HG02588 (cell line): ENCODE data around the gene ZFAND2A.
"Not testable (repeated sequence)": the region's sequence is repeated elsewhere in the genome, so short reads cannot be mapped to it uniquely, and the experiment has no call there.

Experiments
- ATAC-seq: cut with Tn5 transposase; IDR thresholded peaks from one replicate; pipeline ENCODE4 v1.9.1; 2021; ENCODE audit warnings: mild to moderate bottlenecking, moderate library complexity; ENCODE audit not compliant: unreplicated experiment

ZFAND2A gene

GRCh38 chr7:1154172-1154739 is 5.7 kb downstream of the ZFAND2A start:
- ATAC-seq = no peak

GRCh38 chr7:1152492-1152891 is 7.5 kb downstream of the ZFAND2A start:
- no peak for ATAC-seq

- ATAC-seq = no peak
Observed at GRCh38 chr7:1151653-1152425, 8.2 kb downstream of the ZFAND2A start.

GRCh38 chr7:1151156-1151555 is 8.8 kb downstream of the ZFAND2A start:
- no peak for ATAC-seq

- ATAC-seq = no peak
Observed at GRCh38 chr7:1150400-1151002, 9.5 kb downstream of the ZFAND2A start.

GRCh38 chr7:1149351-1149794 is 10.6 kb downstream of the ZFAND2A start:
- ATAC-seq = no peak

- not testable (repeated sequence) for ATAC-seq
Observed at GRCh38 chr7:1147873-1148272, 12.1 kb downstream of the ZFAND2A start.

GRCh38 chr7:1144269-1144771 is 15.7 kb downstream of the ZFAND2A start:
- ATAC-seq = no peak

- ATAC-seq = not testable (repeated sequence)
Observed at GRCh38 chr7:1143031-1143430, 17.0 kb downstream of the ZFAND2A start.

- ATAC-seq = no peak
Observed at GRCh38 chr7:1142051-1142635, 17.9 kb downstream of the ZFAND2A start.

GRCh38 chr7:1141651-1142050 is 18.3 kb downstream of the ZFAND2A start:
- ATAC-seq = no peak

GRCh38 chr7:1140476-1141104 is 19.4 kb downstream of the ZFAND2A start:
- ATAC-seq = no peak

GRCh38 chr7:1137517-1138167 is 22.4 kb downstream of the ZFAND2A start:
- peak; percentile 58 for ATAC-seq

- no peak for ATAC-seq
Observed at GRCh38 chr7:1136841-1137516, 23.0 kb downstream of the ZFAND2A start.

GRCh38 chr7:1134951-1135350 is 25.0 kb downstream of the ZFAND2A start:
- ATAC-seq = no peak

GRCh38 chr7:1131471-1132265 is 28.3 kb downstream of the ZFAND2A start:
- no peak for ATAC-seq

GRCh38 chr7:1130021-1130990 is 29.7 kb downstream of the ZFAND2A start:
- no peak for ATAC-seq

GRCh38 chr7:1129431-1129830 is 30.6 kb downstream of the ZFAND2A start:
- ATAC-seq = no peak
